Measurements from ENCODE around the gene GRM7.

GRM7 gene

GRCh38 chr3:6862041-6862879 lies 1.3 kb downstream of the GRM7 start:
- no peak overlapping the region for H3K27ac ChIP-seq (ENCODE audit: poor library complexity, severe bottlenecking)
- no peaks in the 10 kb centered on the region for H3K36me3 ChIP-seq (ENCODE audit: low read depth)
- TF ChIP-seq CTCF (IDR thresholded peaks at IDR 0.05; ENCODE audit: poor library complexity, severe bottlenecking): no peak
- no peaks in the 10 kb centered on the region for H3K9me3 ChIP-seq (ENCODE audit: severe bottlenecking)
- no peak overlapping the region for H3K4me3 ChIP-seq (ENCODE audit: severe bottlenecking)
- ATAC-seq (ENCODE audit: low read depth): no peak
- no peak for DNase-seq (ENCODE audit: low spot score)
- H3K27me3 ChIP-seq (ENCODE audit: insufficient read depth, poor library complexity, severe bottlenecking): peaks cover 26% of the 10 kb centered on the region
- H3K4me1 ChIP-seq (ENCODE audit: insufficient read depth, poor library complexity, severe bottlenecking): no peaks in the 10 kb centered on the region

GRCh38 chr3:6862880-6863195 lies 1.9 kb downstream of the GRM7 start:
- Histone ChIP-seq H3K4me3 (ENCODE audit: severe bottlenecking) (no peak overlapping the region), H3K27ac (ENCODE audit: poor library complexity, severe bottlenecking) (no peak overlapping the region), H3K36me3 (ENCODE audit: low read depth) (no peaks in the 10 kb centered on the region), H3K9me3 (ENCODE audit: severe bottlenecking) (no peaks in the 10 kb centered on the region), H3K4me1 (ENCODE audit: insufficient read depth, poor library complexity, severe bottlenecking) (no peaks in the 10 kb centered on the region), H3K27me3 (ENCODE audit: insufficient read depth, poor library complexity, severe bottlenecking) (peaks cover 26% of the 10 kb centered on the region)
- no peak for TF ChIP-seq CTCF (IDR thresholded peaks at IDR 0.05; ENCODE audit: poor library complexity, severe bottlenecking)
- no peak for DNase-seq (ENCODE audit: low spot score)
- ATAC-seq (ENCODE audit: low read depth): no peak

GRCh38 chr3:6867269-6867668 lies 6.4 kb downstream of the GRM7 start:
- ATAC-seq (ENCODE audit: low read depth) (no peak), DNase-seq (ENCODE audit: low spot score) (no peak)
- TF ChIP-seq CTCF (IDR thresholded peaks at IDR 0.05; ENCODE audit: poor library complexity, severe bottlenecking): no peak
- no peak overlapping the region for H3K4me3 ChIP-seq (ENCODE audit: severe bottlenecking)
- peaks cover 8% of the 10 kb centered on the region for H3K27me3 ChIP-seq (ENCODE audit: insufficient read depth, poor library complexity, severe bottlenecking)
- H3K9me3 ChIP-seq (ENCODE audit: severe bottlenecking): no peaks in the 10 kb centered on the region
- H3K4me1 ChIP-seq (ENCODE audit: insufficient read depth, poor library complexity, severe bottlenecking): no peaks in the 10 kb centered on the region
- H3K27ac ChIP-seq (ENCODE audit: poor library complexity, severe bottlenecking): no peak overlapping the region
- H3K36me3 ChIP-seq (ENCODE audit: low read depth): no peaks in the 10 kb centered on the region

GRCh38 chr3:6878731-6879130 lies 17.8 kb downstream of the GRM7 start:
- DNase-seq (ENCODE audit: low spot score): no peak
- H3K27ac ChIP-seq (ENCODE audit: poor library complexity, severe bottlenecking): no peak overlapping the region
- no peak for ATAC-seq (ENCODE audit: low read depth)
- H3K4me1 ChIP-seq (ENCODE audit: insufficient read depth, poor library complexity, severe bottlenecking): no peaks in the 10 kb centered on the region
- H3K36me3 ChIP-seq (ENCODE audit: low read depth): no peaks in the 10 kb centered on the region
- TF ChIP-seq CTCF (IDR thresholded peaks at IDR 0.05; ENCODE audit: poor library complexity, severe bottlenecking): no peak
- no peaks in the 10 kb centered on the region for H3K9me3 ChIP-seq (ENCODE audit: severe bottlenecking)
- H3K27me3 ChIP-seq (ENCODE audit: insufficient read depth, poor library complexity, severe bottlenecking): no peaks in the 10 kb centered on the region
- H3K4me3 ChIP-seq (ENCODE audit: severe bottlenecking): no peak overlapping the region

GRCh38 chr3:6912240-6912639 lies 51.3 kb downstream of the GRM7 start:
- ATAC-seq (ENCODE audit: low read depth) (no peak), DNase-seq (ENCODE audit: low spot score) (no peak)
- no peak for TF ChIP-seq CTCF (IDR thresholded peaks at IDR 0.05; ENCODE audit: poor library complexity, severe bottlenecking)
- Histone ChIP-seq H3K27me3 (ENCODE audit: insufficient read depth, poor library complexity, severe bottlenecking) (no peaks in the 10 kb centered on the region), H3K36me3 (ENCODE audit: low read depth) (no peaks in the 10 kb centered on the region), H3K9me3 (ENCODE audit: severe bottlenecking) (no peaks in the 10 kb centered on the region), H3K4me3 (ENCODE audit: severe bottlenecking) (no peak overlapping the region), H3K27ac (ENCODE audit: poor library complexity, severe bottlenecking) (no peak overlapping the region), H3K4me1 (ENCODE audit: insufficient read depth, poor library complexity, severe bottlenecking) (no peaks in the 10 kb centered on the region)

Measured in RWPE2 (cell line).